ENCODE results near the gene CGREF1. TPM values are rescaled to one million over a fixed set of nuclear protein-coding genes. Genes with fewer than 3 reads are reported as not detected.

The CGREF1 gene, protein sequence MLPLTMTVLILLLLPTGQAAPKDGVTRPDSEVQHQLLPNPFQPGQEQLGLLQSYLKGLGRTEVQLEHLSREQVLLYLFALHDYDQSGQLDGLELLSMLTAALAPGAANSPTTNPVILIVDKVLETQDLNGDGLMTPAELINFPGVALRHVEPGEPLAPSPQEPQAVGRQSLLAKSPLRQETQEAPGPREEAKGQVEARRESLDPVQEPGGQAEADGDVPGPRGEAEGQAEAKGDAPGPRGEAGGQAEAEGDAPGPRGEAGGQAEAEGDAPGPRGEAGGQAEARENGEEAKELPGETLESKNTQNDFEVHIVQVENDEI
- polyA plus RNA-seq (ENCODE audit: insufficient read length in 4 of 4): 10 to 100 TPM in 1 of 4 donors, 1 to 10 TPM in 3; 4.4 to 10.5 (median 5.8) TPM

DNA sequence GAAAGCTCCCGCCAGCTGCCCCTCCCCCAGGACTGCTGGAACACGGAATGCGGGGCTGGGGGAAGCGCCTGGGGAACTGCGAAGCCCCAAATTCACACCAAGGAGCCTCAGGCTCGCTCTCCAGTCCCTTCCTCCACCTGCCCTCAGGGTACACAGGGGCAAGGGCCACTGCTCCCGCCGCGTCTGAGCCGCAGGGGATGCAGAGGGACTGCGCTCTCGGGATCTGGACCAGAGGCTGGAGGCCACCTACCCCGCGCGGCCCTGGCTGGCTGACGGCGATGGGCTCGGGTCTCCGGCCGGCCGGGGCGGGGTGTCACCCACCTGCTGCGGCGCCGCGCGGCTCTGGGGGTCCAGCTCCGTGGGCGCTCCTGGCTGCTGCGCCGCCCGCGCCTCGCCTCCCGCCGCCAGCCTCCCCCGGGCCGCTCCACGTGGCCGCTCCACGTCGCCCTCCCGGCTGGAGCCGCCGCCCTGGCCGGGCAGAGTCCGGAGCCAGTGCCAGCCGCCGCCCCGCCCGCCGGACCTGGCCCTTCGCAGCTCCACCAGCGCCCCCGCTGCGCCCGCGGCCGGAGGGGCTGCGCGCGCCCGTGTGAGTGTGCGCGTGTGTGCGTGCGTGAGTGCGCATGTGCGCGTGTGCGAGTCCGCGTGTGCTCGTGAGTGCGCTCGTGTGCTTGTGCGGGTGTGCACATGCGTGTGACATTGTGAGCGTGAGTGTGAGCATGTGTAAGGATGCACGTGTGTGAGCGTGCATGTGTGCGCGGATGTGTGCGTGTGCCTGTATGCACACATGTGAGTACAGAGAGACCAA, at the start of gene CGREF1:
TSS of gene CGREF1 (minus strand) at position 604 of the 805 bp plus-strand sequence. CDS start 14,762 bp downstream, outside the sequence.
- DNase-seq (ENCODE audit: low read depth in 4 of 4, low spot score in 3 of 4): no peak

DNA sequence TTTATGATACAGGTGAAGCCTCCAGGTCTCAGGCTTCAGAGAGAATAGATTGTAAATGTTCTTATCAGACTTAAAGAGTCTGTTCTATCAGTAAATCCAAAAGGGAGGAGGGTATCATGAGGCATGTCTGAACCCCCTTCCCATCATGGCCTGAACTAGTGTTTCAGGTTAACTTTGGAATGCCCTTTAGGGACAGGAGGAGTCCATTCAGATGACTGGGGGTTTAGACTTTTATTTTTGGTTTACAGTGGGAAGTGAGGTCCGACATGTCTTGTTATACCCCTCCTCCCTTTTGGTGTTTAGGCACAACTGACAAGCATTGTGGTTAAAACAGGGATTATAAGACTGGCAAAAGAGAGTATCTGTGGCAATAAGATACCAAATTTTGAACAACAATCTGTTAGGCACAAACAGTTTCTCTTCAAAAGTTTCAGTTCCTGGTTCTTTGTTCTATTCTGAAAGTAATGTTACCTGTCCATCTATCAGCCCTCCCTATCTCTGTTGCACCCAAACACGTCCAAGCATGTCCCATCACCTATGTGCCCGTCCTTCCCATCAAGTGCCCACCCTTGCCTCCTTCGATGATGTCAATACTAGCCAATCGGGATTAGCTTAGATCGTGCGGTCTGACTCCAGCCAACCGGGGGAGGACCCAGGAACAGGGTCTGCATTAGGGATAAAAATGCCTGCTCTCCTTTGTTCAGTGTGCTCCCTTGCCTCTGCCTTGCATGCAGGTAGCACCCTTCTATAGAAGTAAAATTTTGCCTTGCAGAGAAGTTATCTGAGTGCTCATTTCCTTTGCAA, 46.2 kb upstream of the CGREF1 start:
- DNase-seq (ENCODE audit: low read depth in 4 of 4, low spot score in 3 of 4): no peak

DNA sequence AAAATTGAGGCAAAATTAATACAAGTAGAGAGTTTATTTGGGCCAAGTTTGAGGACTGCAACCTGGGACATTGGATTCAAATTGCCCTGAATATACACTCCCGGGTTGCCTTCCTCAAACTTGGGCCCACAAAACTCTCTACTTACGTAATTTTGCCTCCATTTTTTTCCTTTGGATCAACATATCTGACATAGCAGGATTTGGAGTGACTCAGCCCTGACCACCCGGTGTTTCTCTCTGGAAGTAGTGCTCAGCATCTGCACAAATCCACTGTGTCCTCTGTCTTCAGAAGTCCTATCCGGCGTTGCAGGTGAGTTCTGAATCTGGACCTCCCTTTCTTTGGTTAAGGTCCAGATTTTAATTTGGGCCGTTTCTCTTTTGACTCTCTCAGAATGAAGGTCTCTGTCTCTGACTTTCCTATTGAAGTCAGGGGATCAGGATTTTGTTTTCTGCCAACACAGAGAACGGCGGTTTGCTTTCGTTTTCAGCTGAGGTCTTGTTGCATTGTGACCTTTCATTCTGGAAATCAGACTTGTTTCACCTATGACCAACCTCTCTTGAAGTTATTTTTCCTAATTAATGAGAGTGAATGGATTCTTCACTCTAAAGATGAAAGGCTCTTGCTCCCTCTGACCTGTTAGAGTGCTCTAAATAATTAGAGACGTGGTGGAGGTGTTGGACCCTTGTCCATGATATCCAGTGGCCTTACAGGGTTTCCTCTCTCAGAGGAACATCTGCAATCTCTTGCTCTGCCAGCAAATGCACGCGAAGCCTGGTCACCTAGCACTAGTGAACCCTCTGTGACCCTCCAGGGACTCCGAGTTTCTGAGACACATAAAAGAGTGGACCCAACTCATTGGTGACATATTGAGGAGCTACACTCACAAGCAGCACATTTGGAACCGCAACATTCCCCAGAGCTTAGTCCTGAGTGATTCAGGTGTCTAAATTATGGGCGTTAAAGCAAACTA, 43.5 kb upstream of the CGREF1 start:
- no peak for DNase-seq (ENCODE audit: low read depth in 4 of 4, low spot score in 3 of 4)

DNA sequence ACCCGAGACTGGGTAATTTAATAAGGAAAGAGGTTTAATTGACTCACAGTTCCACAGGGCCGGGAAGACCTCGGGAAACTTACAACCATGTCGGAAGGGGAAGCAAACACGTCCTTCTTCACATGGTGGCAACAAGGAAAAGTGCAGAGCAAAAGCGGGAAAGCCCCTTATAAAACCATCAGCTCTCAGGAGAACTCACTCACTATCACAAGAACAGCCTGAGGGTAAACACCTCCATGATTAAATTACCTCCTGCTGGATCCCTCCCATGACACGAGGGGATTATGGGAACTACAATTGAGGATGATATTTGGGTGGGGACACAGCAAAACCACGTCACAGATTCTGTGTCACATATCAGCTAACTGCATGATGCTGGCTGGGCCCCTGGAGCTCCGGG, 41.3 kb upstream of the CGREF1 start:
- no peak for DNase-seq (ENCODE audit: low read depth in 4 of 4, low spot score in 3 of 4)

DNA sequence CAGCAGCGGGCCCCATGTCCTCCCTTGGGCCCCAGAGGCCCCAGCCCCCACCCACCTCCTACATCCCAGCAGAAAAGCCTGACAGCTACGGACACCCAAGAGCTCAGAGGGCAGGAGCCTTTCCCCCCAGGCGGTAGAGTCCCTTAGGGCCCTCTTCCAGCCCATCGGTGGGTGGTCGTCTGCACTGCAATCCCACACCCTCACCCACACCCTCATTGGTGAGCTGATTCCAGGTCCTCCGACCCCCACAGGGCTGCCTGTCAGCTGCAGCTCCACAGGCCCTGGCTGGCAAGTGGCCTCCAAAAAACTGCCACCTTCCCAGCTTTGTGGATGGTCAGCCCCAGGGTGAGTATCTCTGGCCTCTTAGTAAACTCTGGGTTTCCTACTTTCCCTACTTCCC, 40.3 kb upstream of the CGREF1 start:
- no peak for DNase-seq (ENCODE audit: low read depth in 4 of 4, low spot score in 3 of 4)

DNA sequence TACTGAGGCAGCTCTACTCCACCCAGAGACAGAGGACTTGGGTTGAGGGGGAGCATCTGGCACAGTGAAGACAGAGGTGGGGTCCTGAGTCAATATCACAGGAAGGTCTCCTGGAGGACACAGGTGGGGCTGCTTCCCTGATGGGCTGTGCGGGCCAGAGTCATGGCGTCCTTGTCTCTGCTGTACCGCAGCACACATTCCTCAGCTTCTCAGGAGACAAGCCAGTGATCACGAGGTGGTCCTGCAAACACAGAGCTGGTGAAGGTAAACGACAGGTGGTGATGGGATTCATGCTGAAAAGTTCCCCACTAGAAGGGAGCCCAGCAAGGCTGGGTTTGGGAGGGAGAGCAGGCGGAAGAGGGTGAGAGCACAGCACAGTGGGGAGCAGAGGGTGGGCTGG, 39.5 kb upstream of the CGREF1 start:
- DNase-seq (ENCODE audit: low read depth in 4 of 4, low spot score in 3 of 4): no peak

DNA sequence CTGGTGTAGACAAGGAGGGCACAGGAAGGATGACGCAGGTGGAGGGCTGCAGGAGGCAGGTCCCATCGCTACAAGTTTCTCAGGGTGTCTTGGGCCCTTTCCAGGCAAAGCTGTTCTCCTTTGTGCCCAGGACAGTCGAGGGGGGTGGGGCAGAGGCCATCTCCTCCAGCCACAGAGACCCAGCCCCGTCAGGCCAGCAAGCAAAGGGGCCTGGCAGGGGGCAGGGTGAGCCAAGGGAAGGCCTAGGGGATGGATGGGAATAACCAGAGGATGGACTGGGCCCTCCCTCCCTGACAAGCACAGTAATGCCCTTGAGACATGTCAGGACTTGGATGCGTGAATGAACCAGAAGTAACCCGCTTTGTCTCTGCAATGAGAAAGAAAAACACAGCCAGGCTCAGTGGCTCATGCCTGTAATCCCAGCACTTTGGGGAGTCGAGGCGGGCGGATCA, 36.2 kb upstream of the CGREF1 start:
- DNase-seq (ENCODE audit: low read depth in 4 of 4, low spot score in 3 of 4): no peak

DNA sequence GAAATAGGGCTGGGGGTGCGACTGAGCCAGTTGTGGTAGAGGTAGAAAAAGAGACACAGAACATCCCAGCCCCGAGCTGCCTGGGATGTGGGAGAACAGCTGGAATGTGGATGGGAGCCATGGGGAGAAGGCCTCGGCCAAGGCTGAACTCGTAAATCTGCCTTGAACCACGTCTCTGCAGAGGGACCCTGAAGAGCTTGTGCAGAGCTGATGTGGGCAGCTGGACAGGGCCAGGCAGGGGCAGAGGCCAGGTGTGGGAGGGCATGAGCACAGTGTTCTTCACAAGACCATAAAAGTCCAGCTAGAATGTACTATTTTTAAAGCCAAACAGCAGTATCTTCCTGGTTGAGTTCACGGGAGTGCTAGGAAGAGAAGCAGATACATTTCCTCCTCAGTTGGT, 35.6 kb upstream of the CGREF1 start:
- peak in 3 of 4 donors; percentile 10 to 33 (median 16) for DNase-seq (ENCODE audit: low read depth in 4 of 4, low spot score in 3 of 4)

DNA sequence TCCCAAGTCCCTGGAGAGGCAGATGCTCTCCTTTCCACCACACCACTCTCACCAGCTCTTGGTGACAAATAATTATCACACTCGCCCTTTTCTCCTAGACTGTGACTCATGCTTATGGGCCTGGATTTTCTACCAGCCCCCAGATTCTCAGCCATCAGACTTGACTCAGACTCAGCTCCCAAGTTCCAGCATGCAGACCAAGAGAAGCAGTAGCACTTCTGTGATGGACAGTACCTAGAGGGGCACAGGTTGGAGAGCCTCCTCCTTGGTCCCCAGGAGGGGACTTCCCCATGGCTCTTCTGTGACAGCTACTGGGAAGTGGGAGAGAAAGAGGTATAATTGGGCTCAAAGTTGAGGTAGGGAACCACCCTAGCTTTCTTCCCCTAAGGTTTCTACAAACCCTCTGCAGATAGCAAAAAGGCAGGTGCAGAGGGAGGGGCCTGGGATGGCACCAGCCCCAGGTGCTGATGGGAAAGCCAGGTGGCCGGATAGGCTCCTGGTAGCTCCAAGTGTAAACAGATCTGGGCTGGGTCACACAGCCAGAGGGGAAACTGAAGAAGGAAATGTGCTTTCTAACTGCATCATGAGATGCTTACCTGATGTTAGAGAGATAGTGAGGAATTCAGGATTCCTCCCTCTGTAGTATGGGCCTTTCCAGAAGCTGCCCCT, 34.0 kb upstream of the CGREF1 start:
- DNase-seq (ENCODE audit: low read depth in 4 of 4, low spot score in 3 of 4): no peak

DNA sequence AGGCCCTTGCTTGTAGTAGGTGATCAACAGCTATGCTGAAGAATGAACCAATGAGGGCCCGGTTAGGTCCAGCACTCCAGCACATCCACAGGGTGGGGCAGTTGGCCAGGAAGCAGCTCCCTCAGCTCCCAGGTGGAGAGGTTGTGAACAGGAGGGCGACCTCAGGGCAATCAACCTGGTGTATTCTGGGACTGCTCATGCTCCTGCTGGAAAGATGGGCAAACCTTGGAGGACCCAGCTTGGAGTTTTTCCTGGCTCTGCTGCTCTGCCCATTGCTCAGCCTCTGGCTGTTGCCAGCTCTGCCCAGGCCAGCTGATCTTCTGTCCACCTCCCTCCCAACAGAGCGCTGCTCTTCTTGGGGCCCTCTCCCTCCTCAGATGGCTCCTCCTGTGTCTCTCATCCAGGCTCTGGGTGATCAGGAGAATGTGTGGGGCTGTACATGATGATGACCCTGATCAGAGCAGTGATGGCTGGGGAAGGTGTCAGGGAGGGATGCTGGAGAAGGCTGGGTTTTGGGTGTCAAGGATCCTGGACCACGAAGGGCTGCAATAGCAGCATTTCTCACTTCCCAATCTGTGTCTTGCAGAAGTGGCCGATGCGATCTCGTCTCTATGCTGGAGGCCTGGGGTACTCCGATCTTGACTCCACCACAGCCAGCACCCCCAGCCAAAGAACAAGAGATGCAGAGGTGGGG, 33.3 kb upstream of the CGREF1 start:
- no peak for DNase-seq (ENCODE audit: low read depth in 4 of 4, low spot score in 3 of 4)

DNA sequence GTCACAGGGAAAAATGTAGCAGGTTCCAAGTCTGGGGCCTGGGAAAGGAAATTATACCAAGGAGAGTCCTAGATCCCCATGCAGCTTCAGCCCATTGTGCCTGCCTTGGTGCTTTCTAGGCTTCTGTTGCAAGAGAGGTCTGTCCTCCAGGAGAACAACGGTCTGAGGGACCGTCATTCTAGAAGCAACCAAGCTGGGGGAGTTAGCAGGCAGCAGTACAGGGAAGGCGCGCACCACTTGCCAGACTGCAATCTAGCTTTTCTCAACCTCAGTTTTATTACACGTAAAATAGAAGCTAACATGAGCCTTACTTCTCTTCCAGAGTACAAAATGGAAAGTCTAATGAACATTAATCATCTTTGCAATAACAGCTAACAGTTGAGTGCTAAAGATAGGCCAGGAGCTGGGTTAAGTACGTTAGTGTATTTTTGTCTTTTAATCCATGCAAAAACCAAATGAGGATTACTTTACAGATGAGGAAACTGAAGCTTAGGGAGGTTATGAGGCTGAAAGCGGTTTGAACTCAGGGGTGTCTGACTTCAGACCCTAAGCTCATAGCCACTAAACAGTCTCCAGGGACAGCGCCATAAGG, 31.8 kb upstream of the CGREF1 start:
- DNase-seq (ENCODE audit: low read depth in 4 of 4, low spot score in 3 of 4): no peak

DNA sequence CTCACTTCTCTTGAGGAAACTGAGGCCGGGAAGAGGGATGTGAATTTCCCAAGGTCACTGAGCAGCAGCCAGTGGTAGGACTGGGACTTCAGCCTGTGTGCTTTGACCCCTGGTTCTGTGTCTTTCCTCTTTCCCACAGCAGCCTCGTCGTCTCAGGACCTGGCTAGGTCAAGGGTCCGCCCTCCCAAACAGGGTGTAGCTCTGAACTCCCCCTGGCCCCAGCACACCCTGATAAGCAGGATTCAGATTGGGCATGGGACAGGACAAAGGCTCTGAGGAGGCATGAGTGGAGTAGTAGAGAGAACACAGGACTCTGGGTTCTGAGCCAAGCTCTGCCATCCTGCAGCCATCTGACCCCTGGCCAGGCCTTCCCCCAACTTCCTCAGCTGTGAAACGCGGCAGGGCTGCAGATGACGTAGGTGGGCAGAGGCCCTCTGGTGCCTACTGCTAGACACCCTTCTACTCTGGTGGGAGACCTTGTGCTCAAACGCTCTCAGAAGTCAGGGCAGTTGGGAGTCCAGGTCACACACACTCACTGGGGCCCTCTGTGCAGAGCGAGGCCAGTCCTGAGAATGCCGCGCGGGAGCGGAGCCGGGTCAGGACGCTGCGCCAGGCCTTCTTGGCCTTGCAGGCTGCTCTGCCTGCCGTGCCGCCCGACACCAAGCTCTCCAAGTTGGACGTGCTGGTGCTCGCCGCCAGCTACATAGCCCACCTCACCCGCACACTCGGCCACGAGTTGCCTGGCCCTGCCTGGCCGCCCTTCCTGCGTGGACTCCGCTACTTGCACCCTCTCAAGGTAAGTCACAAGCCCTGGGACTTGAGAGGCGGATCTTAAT, 30.9 kb upstream of the CGREF1 start:
- DNase-seq (ENCODE audit: low read depth in 4 of 4, low spot score in 3 of 4): no peak

DNA sequence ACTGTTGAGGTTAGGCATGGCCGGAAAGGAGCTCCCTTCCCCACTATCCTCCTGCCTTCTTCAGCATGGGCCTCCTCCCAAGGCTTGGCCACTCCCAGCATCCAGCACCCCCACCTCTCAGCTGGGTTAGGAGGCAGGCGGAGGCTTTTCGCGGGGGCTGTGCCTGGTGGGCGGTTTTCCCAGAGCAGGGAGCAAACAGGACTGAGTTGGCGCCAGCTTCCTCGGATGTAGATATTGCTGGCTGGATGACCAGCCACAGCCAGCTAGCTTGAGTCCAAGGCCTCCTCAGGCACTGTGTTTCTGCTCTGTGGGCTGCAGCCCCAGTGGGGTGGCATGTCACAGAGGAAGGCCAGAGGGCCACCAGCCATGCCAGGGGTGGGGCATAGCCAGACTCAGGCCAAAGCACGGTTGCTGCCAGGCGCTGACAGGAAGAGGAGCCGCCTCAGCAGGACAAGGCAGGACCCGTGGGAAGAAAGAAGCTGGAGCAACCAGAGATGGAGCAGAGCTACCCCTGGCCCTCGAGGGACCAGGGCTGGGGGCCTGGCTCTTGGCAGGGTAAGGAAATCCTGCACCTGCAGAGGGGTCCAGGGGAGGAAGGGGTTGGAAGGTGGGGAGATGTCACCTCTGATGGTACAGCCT, 30.0 kb upstream of the CGREF1 start, which contains the start of gene TCF23:
TSS of gene TCF23 (plus strand) at position 204 of the 639 bp plus-strand sequence. CDS start at position 334, 130 bp downstream.
- DNase-seq (ENCODE audit: low read depth in 4 of 4, low spot score in 3 of 4): peak in 1 of 4 donors; percentile 14

DNA sequence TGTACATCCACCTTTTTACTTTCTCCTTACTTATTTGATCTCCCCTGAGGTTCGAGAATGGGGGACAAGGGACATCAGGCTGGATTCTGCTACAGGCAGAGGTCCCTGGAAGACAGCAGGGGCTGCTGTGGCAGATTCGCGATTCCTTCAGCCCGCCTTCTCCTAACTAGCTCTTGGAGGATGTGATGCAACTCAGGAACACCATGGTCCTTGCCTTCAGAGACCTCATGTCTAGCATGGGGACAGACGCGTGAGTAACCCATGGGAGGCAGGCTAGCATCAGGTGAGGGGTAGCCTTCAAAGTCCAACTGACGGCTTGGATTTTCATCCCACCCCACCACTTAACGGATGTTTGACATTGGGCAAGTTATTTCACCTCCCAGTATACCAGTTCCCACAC, 29.0 kb upstream of the CGREF1 start:
- no peak for DNase-seq (ENCODE audit: low read depth in 4 of 4, low spot score in 3 of 4)

DNA sequence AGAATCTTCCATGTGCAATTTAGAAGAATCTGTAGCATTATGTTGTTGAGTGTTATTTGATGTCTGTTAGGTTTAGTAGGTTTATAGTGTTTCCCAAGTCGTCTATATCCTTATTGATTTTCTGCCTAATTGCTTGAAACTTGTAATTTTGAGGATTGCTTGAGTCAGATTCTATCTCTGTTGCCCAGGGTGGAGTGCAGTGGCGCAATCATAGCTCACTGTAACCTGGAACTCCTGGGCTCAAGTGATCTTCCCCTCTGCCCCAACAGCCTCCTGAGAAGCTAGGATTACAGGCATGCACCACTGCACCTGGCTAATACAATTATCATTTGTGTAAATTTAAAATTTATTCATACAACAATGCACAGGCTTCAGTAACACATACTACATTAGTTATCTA, 26.8 kb upstream of the CGREF1 start:
- no peak for DNase-seq (ENCODE audit: low read depth in 4 of 4, low spot score in 3 of 4)

DNA sequence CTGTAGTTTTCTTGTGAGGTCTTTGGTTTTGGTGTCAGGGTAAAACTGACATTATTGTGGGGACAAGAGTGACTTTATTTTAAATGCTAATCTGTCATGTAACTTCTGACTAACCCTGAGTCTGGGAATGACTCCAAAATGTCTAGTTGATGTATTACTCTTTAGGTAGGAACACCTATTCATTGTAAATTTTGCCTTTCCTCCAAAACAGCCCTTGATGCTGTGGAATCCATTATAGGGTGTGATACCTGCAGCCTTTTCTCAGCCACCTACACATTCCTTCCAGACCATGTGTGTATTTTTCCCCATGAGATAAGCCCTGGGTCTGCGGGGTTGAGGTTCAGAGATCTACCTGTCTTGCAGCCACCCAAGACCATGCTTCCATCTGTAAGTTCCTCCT, 24.4 kb upstream of the CGREF1 start:
- no peak for DNase-seq (ENCODE audit: low read depth in 4 of 4, low spot score in 3 of 4)

DNA sequence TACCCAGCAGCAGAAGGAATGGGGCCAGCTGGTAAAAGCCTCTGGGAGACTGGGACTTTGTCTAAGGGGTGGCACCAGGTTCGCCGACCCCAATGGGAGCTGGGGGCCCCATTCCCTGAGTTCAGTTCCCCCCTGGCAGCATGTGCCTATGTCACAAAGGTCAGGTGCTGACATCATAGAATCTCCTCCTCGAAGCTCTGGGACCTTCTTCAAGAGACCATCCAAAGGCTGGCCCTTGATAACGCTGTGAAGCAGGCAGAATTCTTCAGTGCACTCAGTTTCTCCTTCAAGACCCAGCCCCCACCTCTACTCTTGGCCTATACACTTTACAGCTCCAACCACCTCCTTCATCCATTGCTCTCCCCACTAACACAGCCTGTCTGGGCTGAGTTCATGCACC, 20.4 kb upstream of the CGREF1 start, which contains the start of gene PRR30:
TSS of gene PRR30 (minus strand) at position 101 of the 400 bp plus-strand sequence. CDS start 1,081 bp downstream, outside the sequence.
- DNase-seq (ENCODE audit: low read depth in 4 of 4, low spot score in 3 of 4): no peak
